H9 (cell line): ENCODE data around the gene C5AR1. TPM values are rescaled to one million over a fixed set of nuclear protein-coding genes. Genes with fewer than 3 reads are reported as not detected.

ENCODE experiments used
- DNase-seq: peaks from one replicate; pipeline ENCODE4 v3.0.0-alpha.2; 2017
- H2AFZ ChIP-seq: one replicate; pipeline ENCODE4 v1.6.1; 2013; ENCODE audit warnings: mild to moderate bottlenecking, low read length, control low read depth, moderate library complexity
- H2AK5ac ChIP-seq: 2 replicates; pipeline ENCODE4 v1.6.1; 2013; ENCODE audit warnings: low read length, control low read depth, mixed read lengths; ENCODE audit not compliant: insufficient read length
- H2BK120ac ChIP-seq: one replicate; pipeline ENCODE4 v1.6.1; 2013; ENCODE audit warnings: low read depth, mild to moderate bottlenecking, low read length, control low read depth, inconsistent platforms; ENCODE audit not compliant: poor library complexity, severe bottlenecking
- H2BK12ac ChIP-seq: 2 replicates; pipeline ENCODE4 v1.6.1; 2013; ENCODE audit warnings: low read length, control low read depth, mixed read lengths, low read depth; ENCODE audit not compliant: insufficient read length
- H2BK15ac ChIP-seq: 2 replicates; pipeline ENCODE4 v1.6.1; 2013; ENCODE audit warnings: low read depth, low read length, control low read depth
- H2BK20ac ChIP-seq: one replicate; pipeline ENCODE4 v1.6.1; 2013; ENCODE audit warnings: low read depth, mild to moderate bottlenecking, low read length, control low read depth, inconsistent platforms; ENCODE audit not compliant: poor library complexity, severe bottlenecking
- H2BK5ac ChIP-seq: 2 replicates; pipeline ENCODE4 v1.6.1; 2013; ENCODE audit warnings: low read length, control low read depth, mixed read lengths; ENCODE audit not compliant: insufficient read length
- H3K14ac ChIP-seq: 2 replicates; pipeline ENCODE4 v1.6.1; 2013; ENCODE audit warnings: low read length, control low read depth; ENCODE audit not compliant: insufficient read depth
- H3K18ac ChIP-seq: 2 replicates; pipeline ENCODE4 v1.6.1; 2013; ENCODE audit warnings: low read depth, mild to moderate bottlenecking, mixed read lengths, low read length, control low read depth; ENCODE audit not compliant: insufficient read length
- H3K23ac ChIP-seq: 2 replicates; pipeline ENCODE4 v1.6.1; 2013; ENCODE audit warnings: low read length, control low read depth, mixed read lengths, low read depth; ENCODE audit not compliant: insufficient read length
- H3K23me2 ChIP-seq: 2 replicates; pipeline ENCODE4 v1.6.1; 2013; ENCODE audit warnings: low read depth, mild to moderate bottlenecking, mixed read lengths, low read length, control low read depth; ENCODE audit not compliant: insufficient read length, poor library complexity, severe bottlenecking
- H3K27ac ChIP-seq: 2 replicates; pipeline ENCODE4 v1.5.1; 2013; ENCODE audit warnings: low read length, control low read depth, mixed read lengths, low read depth; ENCODE audit not compliant: insufficient read length
- H3K27me3 ChIP-seq: 2 replicates; pipeline ENCODE4 v1.6.1; 2013; ENCODE audit warnings: low read length, control low read depth, inconsistent platforms; ENCODE audit not compliant: insufficient read depth
- H3K4ac ChIP-seq: 2 replicates; pipeline ENCODE4 v1.6.1; 2013; ENCODE audit warnings: low read depth, mild to moderate bottlenecking, control low read depth, inconsistent platforms, low read length, moderate library complexity
- H3K4me1 ChIP-seq: 2 replicates; pipeline ENCODE4 v1.6.1; 2013; ENCODE audit warnings: low read length, control low read depth, inconsistent platforms; ENCODE audit not compliant: insufficient read depth
- H3K4me2 ChIP-seq: 2 replicates; pipeline ENCODE4 v1.6.1; 2013; ENCODE audit warnings: low read length, control low read depth, mixed read lengths; ENCODE audit not compliant: insufficient read length, insufficient read depth
- H3K56ac ChIP-seq: 2 replicates; pipeline ENCODE4 v1.6.1; 2013; ENCODE audit warnings: low read depth, mild to moderate bottlenecking, mixed read lengths, low read length, control low read depth; ENCODE audit not compliant: insufficient read length
- H3K79me1 ChIP-seq: 2 replicates; pipeline ENCODE4 v1.6.1; 2013; ENCODE audit warnings: low read depth, mild to moderate bottlenecking, moderate library complexity, low read length, control low read depth, inconsistent platforms; ENCODE audit not compliant: insufficient read depth, poor library complexity, severe bottlenecking
- H3K79me2 ChIP-seq: 2 replicates; pipeline ENCODE4 v1.6.1; 2013; ENCODE audit warnings: low read length, control low read depth, inconsistent platforms; ENCODE audit not compliant: insufficient read depth
- H3K9ac ChIP-seq: 2 replicates; pipeline ENCODE4 v1.6.1; 2013; ENCODE audit warnings: low read length, control low read depth, mixed read lengths; ENCODE audit not compliant: insufficient read length; ENCODE audit errors: extremely low read depth
- H3K9me3 ChIP-seq: one replicate; pipeline ENCODE4 v1.6.1; 2013; ENCODE audit warnings: low read depth, low read length, inconsistent platforms; ENCODE audit not compliant: control insufficient read depth
- H3T11ph ChIP-seq: one replicate; pipeline ENCODE4 v1.6.1; 2013; ENCODE audit warnings: mild to moderate bottlenecking, low read length, control low read depth, inconsistent platforms
- H4K20me1 ChIP-seq: one replicate; pipeline ENCODE4 v1.6.1; 2013; ENCODE audit not compliant: control insufficient read depth, insufficient read length, insufficient read depth
- H4K5ac ChIP-seq: 2 replicates; pipeline ENCODE4 v1.6.1; 2013; ENCODE audit warnings: low read depth, mild to moderate bottlenecking, mixed read lengths, low read length, control low read depth; ENCODE audit not compliant: insufficient read length
- H4K8ac ChIP-seq: replicated peaks from 2 replicates; pipeline ENCODE4 v1.6.1; 2013; ENCODE audit warnings: low read length, control low read depth, mixed read lengths, low read depth; ENCODE audit not compliant: insufficient read length
- H4K91ac ChIP-seq: 2 replicates; pipeline ENCODE4 v1.6.1; 2013; ENCODE audit warnings: low read depth, mild to moderate bottlenecking, moderate library complexity, mixed read lengths, low read length, control low read depth; ENCODE audit not compliant: insufficient read length
- H3K27ac Mint-ChIP-seq, 3 experiments: 2 replicates in 2 of 3; 3 replicates in 1 of 3; pipeline ENCODE4 v1.8.0; 2020 to 2021; ENCODE audit warnings: mixed read lengths in 3 of 3, mild to moderate bottlenecking in 1 of 3, moderate library complexity in 1 of 3
- H3K27me3 Mint-ChIP-seq: 2 replicates; pipeline ENCODE4 v1.8.0; 2021; ENCODE audit warnings: low read depth, mild to moderate bottlenecking, moderate library complexity, mixed read lengths
- H3K36me3 Mint-ChIP-seq, 3 experiments: 2 replicates in 2 of 3; 3 replicates in 1 of 3; pipeline ENCODE4 v1.8.0; 2020 to 2021; ENCODE audit warnings: low read depth in 3 of 3, mixed read lengths in 3 of 3; ENCODE audit not compliant: insufficient read depth in 1 of 3
- H3K4me1 Mint-ChIP-seq, 2 experiments: 2 replicates each; pipeline ENCODE4 v1.8.0; 2020; ENCODE audit warnings: mixed read lengths in 2 of 2
- H3K4me3 Mint-ChIP-seq, 2 experiments: 2 replicates in 1 of 2; 3 replicates in 1 of 2; pipeline ENCODE4 v1.8.0; 2020 to 2021; ENCODE audit warnings: mild to moderate bottlenecking in 2 of 2, mixed read lengths in 2 of 2, moderate library complexity in 1 of 2
- H3K9me3 Mint-ChIP-seq, 2 experiments: 2 replicates in 1 of 2; 3 replicates in 1 of 2; pipeline ENCODE4 v1.8.0; 2020; ENCODE audit warnings: mild to moderate bottlenecking in 2 of 2, mixed read lengths in 2 of 2, moderate library complexity in 1 of 2
- WGBS: extraction: QIAGEN DNeasy Blood & Tissue Kit; methylation state at CpG from one replicate; pipeline ENCODE4 v1.1.7; 2013; ENCODE audit warnings: missing lambda C conversion rate, low lambda C conversion rate, mixed read lengths; ENCODE audit not compliant: insufficient read length; ENCODE audit errors: extremely low coverage; 5-methylcytosine and 5-hydroxymethylcytosine counted together
- total RNA-seq: library from RNA; stranded (reverse); gene quantifications from 2 replicates; pipeline ENCODE4 v1.2.1, GENCODE V29; 2021
- TF ChIP-seq, protein P1 (sequence below): fragments of 200-600 bp; sonication (generic); conservative IDR thresholded peaks from 3 replicates; pipeline ENCODE4 v1.8.0; 2021; ENCODE audit warnings: antibody characterized with exemption, mild to moderate bottlenecking

The C5AR1 gene
- total RNA-seq, 1 experiment from 2014 or later: 1.8 TPM

DNA sequence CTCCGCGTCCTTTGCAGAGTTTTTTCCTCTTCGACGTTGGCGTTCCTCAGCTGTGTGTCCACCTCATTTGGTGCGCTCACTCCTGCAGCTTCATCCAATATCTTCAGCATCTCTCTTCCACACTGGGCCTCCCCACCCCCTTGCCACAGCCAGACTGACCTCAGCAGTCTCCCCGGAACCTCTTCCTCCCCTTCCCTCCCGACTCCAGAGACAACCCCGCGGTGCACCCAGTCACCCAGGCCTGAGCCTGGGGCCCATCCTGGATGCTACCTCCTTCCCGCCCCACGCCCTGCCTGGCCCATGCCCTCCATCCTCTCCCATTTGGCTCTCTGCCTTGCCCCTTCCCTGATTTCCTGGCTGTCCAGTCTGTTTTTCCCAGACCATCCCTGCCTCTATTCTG, 14.2 kb downstream of the C5AR1 start:
- WGBS: no CpG with 5 or more reads among the region's 12 CpGs
- TF ChIP-seq, protein P1, sequence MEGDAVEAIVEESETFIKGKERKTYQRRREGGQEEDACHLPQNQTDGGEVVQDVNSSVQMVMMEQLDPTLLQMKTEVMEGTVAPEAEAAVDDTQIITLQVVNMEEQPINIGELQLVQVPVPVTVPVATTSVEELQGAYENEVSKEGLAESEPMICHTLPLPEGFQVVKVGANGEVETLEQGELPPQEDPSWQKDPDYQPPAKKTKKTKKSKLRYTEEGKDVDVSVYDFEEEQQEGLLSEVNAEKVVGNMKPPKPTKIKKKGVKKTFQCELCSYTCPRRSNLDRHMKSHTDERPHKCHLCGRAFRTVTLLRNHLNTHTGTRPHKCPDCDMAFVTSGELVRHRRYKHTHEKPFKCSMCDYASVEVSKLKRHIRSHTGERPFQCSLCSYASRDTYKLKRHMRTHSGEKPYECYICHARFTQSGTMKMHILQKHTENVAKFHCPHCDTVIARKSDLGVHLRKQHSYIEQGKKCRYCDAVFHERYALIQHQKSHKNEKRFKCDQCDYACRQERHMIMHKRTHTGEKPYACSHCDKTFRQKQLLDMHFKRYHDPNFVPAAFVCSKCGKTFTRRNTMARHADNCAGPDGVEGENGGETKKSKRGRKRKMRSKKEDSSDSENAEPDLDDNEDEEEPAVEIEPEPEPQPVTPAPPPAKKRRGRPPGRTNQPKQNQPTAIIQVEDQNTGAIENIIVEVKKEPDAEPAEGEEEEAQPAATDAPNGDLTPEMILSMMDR: no peak
- peak overlapping the region in 1 of 3 experiments; percentile 46; a peak in 1 of 7 replicates for H3K27ac Mint-ChIP-seq

More for the DNA sequence above, 14.2 kb downstream of the C5AR1 start:
- Mint-ChIP-seq H3K4me3 (no peak overlapping the region), H3K9me3 (no peaks in the 10 kb centered on the region; a peak in 1 of 5 replicates), H3K4me1 (peaks cover 0 to 3% of the 10 kb centered on the region in 2 experiments; a peak in 1 of 4 replicates), H3K36me3 (no peaks in the 10 kb centered on the region; a peak in 1 of 7 replicates), H3K27me3 (peaks cover 9% of the 10 kb centered on the region)
- H3K27me3 ChIP-seq: no peaks in the 10 kb centered on the region
- H4K8ac ChIP-seq: no peak overlapping the region
- peaks cover 3% of the 10 kb centered on the region for H3K23me2 ChIP-seq
- H3K79me1 ChIP-seq: no peaks in the 10 kb centered on the region
- no peaks in the 10 kb centered on the region for H3K79me2 ChIP-seq
- H3K9me3 ChIP-seq: no peaks in the 10 kb centered on the region
- no peak overlapping the region for H4K5ac ChIP-seq
- H3K23ac ChIP-seq: no peak overlapping the region
- H3K56ac ChIP-seq: no peak overlapping the region
- H2BK15ac ChIP-seq: no peak overlapping the region
- no peak overlapping the region for H2BK20ac ChIP-seq
- H3K18ac ChIP-seq: no peak overlapping the region
- no peak overlapping the region for H2BK12ac ChIP-seq
- H3K4me2 ChIP-seq: no peak overlapping the region
- H4K20me1 ChIP-seq: no peaks in the 10 kb centered on the region
- H2BK5ac ChIP-seq: no peak overlapping the region
- no peak for DNase-seq
- no peak overlapping the region; the same call in 1 of the 2 replicates for H3K4ac ChIP-seq
- H2AK5ac ChIP-seq: no peak overlapping the region
- H3K14ac ChIP-seq: no peak overlapping the region
- no peak overlapping the region for H3T11ph ChIP-seq
- H3K9ac ChIP-seq: no peak overlapping the region
- no peak overlapping the region for H3K27ac ChIP-seq
- H4K91ac ChIP-seq: no peak overlapping the region
- no peak overlapping the region for H2BK120ac ChIP-seq
- H3K4me1 ChIP-seq: no peaks in the 10 kb centered on the region
- no peak overlapping the region for H2AFZ ChIP-seq
